NCI-H1417 (cell line): Measurements from ENCODE around the gene SENP1.
A peak's percentile ranks its signal among the peaks of the same experiment; 100 is the strongest.

Experiments used
- DNase-seq, 3 experiments: peaks; one replicate each; lab custom pipeline; 2025; lab: John Stamatoyannopoulos, UW

Gene SENP1

DNA sequence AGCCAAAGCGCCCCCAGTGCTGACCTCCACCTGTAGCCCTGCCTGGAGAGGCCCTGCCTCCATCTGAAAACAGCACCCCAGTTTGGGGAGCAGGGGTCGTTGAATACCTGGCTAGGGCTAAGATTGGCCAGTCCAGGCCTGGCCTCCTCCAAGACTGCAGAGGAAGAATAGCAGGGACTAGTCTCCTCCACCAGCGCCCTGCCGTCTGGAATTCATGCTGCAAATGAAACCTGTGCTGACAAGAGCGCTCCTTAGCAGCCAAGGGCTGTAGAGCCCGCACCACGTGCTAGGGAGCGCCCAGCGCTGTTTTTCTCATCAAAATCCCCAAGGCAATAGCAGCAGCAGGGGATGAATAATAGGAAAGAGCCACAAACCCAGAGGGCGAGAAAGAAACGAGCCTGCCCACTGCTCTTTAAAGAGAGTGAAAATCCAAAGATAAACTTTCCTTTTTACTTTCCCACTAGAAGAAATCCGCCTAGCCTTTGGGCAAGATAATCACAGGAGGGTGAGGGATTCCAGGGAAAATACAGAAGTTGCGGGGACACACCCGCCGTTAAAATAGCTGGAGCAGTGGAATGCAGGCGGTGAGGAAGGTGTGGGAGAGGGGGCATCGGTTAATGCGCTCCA, 104.9 kb downstream of the SENP1 start:
- peak; percentile 60 to 86 (median 73) for DNase-seq

DNA sequence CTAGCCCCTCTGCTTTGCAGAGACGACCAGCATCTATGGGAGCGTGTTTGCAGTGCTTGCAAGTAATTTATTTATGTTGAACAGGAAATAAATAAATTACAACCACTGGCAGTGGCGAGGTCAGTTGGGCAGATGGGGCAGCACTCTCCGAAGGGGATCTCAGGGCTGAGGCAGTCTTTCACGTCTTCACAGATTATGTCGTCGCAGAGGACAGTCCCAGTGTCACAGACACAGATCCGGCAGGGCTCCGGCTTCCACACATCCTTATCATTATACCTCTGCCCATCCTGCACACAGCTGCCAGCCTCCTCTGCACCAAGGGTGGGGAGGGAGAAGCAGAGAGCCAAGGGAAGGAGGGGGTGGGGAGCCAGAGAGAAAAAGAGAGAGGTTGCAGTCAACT, 106.1 kb downstream of the SENP1 start:
- DNase-seq: no peak

DNA sequence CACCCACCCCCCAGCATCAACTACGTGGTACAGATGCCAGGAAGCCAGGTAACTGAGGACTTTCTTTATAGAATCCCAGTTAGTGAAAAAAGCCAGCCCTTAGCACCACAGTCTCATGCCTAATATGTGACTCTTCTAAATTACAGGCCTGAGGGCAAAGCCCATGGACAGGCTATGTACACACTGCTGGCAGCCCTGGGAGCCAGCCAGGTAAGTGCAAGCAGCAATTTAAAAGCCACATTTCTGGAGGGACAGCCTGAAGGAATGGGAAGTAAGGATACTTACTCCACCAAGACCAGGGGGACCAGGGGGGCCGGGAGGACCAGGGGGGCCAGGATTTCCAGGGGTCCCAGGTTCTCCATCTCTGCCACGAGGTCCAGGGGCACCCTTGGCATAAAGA, 108.6 kb downstream of the SENP1 start:
- DNase-seq: peak in 2 of 3 experiments; percentile 14 to 39

DNA sequence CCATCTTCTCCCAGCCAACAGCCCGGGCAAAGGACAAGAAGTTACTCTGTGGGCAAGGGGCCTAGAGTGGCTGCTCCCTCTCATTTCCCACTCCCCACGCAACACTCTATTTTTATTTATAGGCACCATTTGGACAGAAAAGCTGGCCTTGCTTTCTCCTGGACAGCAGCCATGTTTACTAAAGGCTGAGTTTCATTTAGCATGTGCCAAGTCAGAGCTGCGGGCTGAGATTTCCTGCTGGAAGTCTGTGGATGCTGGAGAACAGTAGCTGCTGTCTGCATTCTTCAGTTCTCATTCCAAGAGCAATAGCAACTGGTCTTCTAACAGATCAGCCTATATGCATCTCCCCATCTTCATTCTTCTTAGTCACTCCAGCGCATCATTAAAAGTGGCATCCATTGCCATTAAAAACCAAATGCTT, 109.9 kb downstream of the SENP1 start:
- DNase-seq: no peak

DNA sequence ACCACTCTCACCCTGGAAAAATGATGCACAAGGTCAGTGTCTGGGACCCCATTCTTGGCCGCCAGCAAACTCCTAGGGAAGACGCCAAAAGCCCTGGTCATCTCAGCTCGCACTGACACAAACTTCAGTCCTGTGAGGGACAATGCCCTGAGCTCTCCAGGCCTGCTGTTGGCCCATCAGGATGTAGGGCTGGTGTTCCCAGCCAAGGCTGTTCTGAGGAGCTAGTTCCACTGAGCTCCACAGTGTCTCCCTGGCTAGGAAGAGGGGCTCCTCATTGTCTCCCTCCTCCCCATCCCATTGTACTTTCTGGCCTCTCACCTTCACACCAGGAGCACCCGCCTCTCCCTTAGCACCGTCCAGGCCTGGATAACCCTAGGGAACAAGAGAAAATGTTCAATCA, 112.4 kb downstream of the SENP1 start:
- DNase-seq: no peak
